ENCODE results near the gene OPN3. TPM values are rescaled to one million over a fixed set of nuclear protein-coding genes. Genes with fewer than 3 reads are reported as not detected.

OPN3 gene
- total RNA-seq, 3 donors from 2014 or later: 12.0 to 22.4 (median 16.1) TPM

GRCh38 chr1:241603731-241604245 is 36.4 kb downstream of the OPN3 start:
- H3K4me3 ChIP-seq: no peak overlapping the region
- no peaks in the 10 kb centered on the region for H3K9me3 ChIP-seq
- no peak for DNase-seq (ENCODE audit: low spot score in 2 of 2)
- intact Hi-C loops (cut with DNase I; ENCODE audit: low total_unique reads): no loop called here
- no peaks in the 10 kb centered on the region for H3K27me3 ChIP-seq
- peak overlapping the region; percentile 2 to 43 for H3K27ac ChIP-seq
- H3K36me3 ChIP-seq: no peaks in the 10 kb centered on the region
- no peaks in the 10 kb centered on the region for H3K4me1 ChIP-seq
- no peak for TF ChIP-seq POLR2AphosphoS5 (IDR thresholded peaks at IDR 0.05)
- no peak for TF ChIP-seq CTCF (IDR thresholded peaks at IDR 0.05)
- TF ChIP-seq POLR2A (IDR thresholded peaks at IDR 0.05): no peak

GRCh38 chr1:241600496-241600901 is 39.7 kb downstream of the OPN3 start:
- intact Hi-C loops (cut with DNase I; ENCODE audit: low total_unique reads): no loop called here
- no peak overlapping the region for H3K27ac ChIP-seq
- H3K4me1 ChIP-seq: no peaks in the 10 kb centered on the region
- no peak for TF ChIP-seq POLR2A (IDR thresholded peaks at IDR 0.05)
- no peak for TF ChIP-seq POLR2AphosphoS5 (IDR thresholded peaks at IDR 0.05)
- TF ChIP-seq CTCF (IDR thresholded peaks at IDR 0.05): no peak
- H3K9me3 ChIP-seq: no peaks in the 10 kb centered on the region
- H3K27me3 ChIP-seq: no peaks in the 10 kb centered on the region
- DNase-seq (ENCODE audit: low spot score in 2 of 2): no peak
- no peak overlapping the region for H3K4me3 ChIP-seq
- no peaks in the 10 kb centered on the region for H3K36me3 ChIP-seq

GRCh38 chr1:241598249-241598648 is 41.9 kb downstream of the OPN3 start:
- Histone ChIP-seq H3K27ac (no peak overlapping the region), H3K9me3 (no peaks in the 10 kb centered on the region), H3K4me1 (no peaks in the 10 kb centered on the region), H3K36me3 (no peaks in the 10 kb centered on the region), H3K27me3 (no peaks in the 10 kb centered on the region), H3K4me3 (no peak overlapping the region)
- DNase-seq (ENCODE audit: low spot score in 2 of 2): no peak
- intact Hi-C loops (cut with DNase I; ENCODE audit: low total_unique reads): no loop called here
- TF ChIP-seq POLR2A (IDR thresholded peaks at IDR 0.05) (no peak), CTCF (IDR thresholded peaks at IDR 0.05) (no peak), POLR2AphosphoS5 (IDR thresholded peaks at IDR 0.05) (no peak)

GRCh38 chr1:241596633-241597032 is 43.5 kb downstream of the OPN3 start:
- intact Hi-C loops (cut with DNase I; ENCODE audit: low total_unique reads): no loop called here
- no peak overlapping the region for H3K27ac ChIP-seq
- no peak for DNase-seq (ENCODE audit: low spot score in 2 of 2)
- H3K9me3 ChIP-seq: no peaks in the 10 kb centered on the region
- no peaks in the 10 kb centered on the region for H3K4me1 ChIP-seq
- no peaks in the 10 kb centered on the region for H3K36me3 ChIP-seq
- H3K27me3 ChIP-seq: no peaks in the 10 kb centered on the region
- H3K4me3 ChIP-seq: no peak overlapping the region
- TF ChIP-seq POLR2AphosphoS5 (IDR thresholded peaks at IDR 0.05) (no peak), POLR2A (IDR thresholded peaks at IDR 0.05) (no peak), CTCF (IDR thresholded peaks at IDR 0.05) (no peak)

GRCh38 chr1:241593186-241593585 is 47.0 kb downstream of the OPN3 start:
- intact Hi-C loops (cut with DNase I; ENCODE audit: low total_unique reads): no loop called here
- Histone ChIP-seq H3K9me3 (no peaks in the 10 kb centered on the region), H3K4me1 (no peaks in the 10 kb centered on the region), H3K27ac (no peak overlapping the region), H3K4me3 (no peak overlapping the region), H3K27me3 (no peaks in the 10 kb centered on the region), H3K36me3 (no peaks in the 10 kb centered on the region)
- TF ChIP-seq POLR2A (IDR thresholded peaks at IDR 0.05): no peak
- no peak for TF ChIP-seq POLR2AphosphoS5 (IDR thresholded peaks at IDR 0.05)
- TF ChIP-seq CTCF (IDR thresholded peaks at IDR 0.05): no peak
- no peak for DNase-seq (ENCODE audit: low spot score in 2 of 2)

Measured in breast epithelium (tissue), 4 donors.